GM06990 (cell line): ENCODE measurements around the gene BOLA1.
"Not testable (repeated sequence)": the region's sequence is repeated elsewhere in the genome, so short reads cannot be mapped to it uniquely, and the experiment has no call there.

Experiments used
- DNase-seq: peaks from one replicate; pipeline ENCODE4 v3.0.0-alpha.2; 2011; ENCODE audit not compliant: insufficient read length; ENCODE audit errors: extremely low read depth
- H3K27me3 ChIP-seq: replicated peaks from 2 replicates; pipeline ENCODE4 v1.6.0; 2011; ENCODE audit warnings: low read length; ENCODE audit not compliant: control insufficient read depth, insufficient read depth
- H3K36me3 ChIP-seq: 2 replicates; pipeline ENCODE4 v1.5.1; 2011; ENCODE audit warnings: low read length; ENCODE audit not compliant: control insufficient read depth, insufficient read depth
- H3K4me3 ChIP-seq: replicated peaks from 2 replicates; pipeline ENCODE4 v1.5.1; 2011; ENCODE audit warnings: low read depth, mild to moderate bottlenecking, control low read depth, low read length
- TF ChIP-seq, protein P1 (sequence below): IDR thresholded peaks from 2 replicates; pipeline ENCODE4 v1.5.1; 2011; ENCODE audit warnings: low read length, control low read depth, mild to moderate bottlenecking, inconsistent platforms; ENCODE audit not compliant: insufficient read depth, poor library complexity, severe bottlenecking

Gene BOLA1, protein sequence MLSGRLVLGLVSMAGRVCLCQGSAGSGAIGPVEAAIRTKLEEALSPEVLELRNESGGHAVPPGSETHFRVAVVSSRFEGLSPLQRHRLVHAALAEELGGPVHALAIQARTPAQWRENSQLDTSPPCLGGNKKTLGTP

GRCh38 chr1:149899460-149900284 lies at the start of gene BOLA1:
Gene BOLA1 (plus strand): TSS chr1:149899568. CDS start chr1:149900060, 492 bp downstream.
- DNase-seq, result peak; percentile 86
- TF ChIP-seq, protein P1, sequence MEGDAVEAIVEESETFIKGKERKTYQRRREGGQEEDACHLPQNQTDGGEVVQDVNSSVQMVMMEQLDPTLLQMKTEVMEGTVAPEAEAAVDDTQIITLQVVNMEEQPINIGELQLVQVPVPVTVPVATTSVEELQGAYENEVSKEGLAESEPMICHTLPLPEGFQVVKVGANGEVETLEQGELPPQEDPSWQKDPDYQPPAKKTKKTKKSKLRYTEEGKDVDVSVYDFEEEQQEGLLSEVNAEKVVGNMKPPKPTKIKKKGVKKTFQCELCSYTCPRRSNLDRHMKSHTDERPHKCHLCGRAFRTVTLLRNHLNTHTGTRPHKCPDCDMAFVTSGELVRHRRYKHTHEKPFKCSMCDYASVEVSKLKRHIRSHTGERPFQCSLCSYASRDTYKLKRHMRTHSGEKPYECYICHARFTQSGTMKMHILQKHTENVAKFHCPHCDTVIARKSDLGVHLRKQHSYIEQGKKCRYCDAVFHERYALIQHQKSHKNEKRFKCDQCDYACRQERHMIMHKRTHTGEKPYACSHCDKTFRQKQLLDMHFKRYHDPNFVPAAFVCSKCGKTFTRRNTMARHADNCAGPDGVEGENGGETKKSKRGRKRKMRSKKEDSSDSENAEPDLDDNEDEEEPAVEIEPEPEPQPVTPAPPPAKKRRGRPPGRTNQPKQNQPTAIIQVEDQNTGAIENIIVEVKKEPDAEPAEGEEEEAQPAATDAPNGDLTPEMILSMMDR, result no peak
- Histone ChIP-seq H3K36me3 (no peaks in the 10 kb centered on the region), H3K4me3 (peak within 1 kb of the TSS; percentile 64), H3K27me3 (no peaks in the 10 kb centered on the region)

GRCh38 chr1:149849947-149850360 lies 49.4 kb upstream of the BOLA1 start:
- H3K4me3 ChIP-seq, result peak overlapping the region; percentile 84
- no peak for DNase-seq
- TF ChIP-seq, protein P1, result no peak
- no peaks in the 10 kb centered on the region for H3K36me3 ChIP-seq
- H3K27me3 ChIP-seq, result no peaks in the 10 kb centered on the region

DNA sequence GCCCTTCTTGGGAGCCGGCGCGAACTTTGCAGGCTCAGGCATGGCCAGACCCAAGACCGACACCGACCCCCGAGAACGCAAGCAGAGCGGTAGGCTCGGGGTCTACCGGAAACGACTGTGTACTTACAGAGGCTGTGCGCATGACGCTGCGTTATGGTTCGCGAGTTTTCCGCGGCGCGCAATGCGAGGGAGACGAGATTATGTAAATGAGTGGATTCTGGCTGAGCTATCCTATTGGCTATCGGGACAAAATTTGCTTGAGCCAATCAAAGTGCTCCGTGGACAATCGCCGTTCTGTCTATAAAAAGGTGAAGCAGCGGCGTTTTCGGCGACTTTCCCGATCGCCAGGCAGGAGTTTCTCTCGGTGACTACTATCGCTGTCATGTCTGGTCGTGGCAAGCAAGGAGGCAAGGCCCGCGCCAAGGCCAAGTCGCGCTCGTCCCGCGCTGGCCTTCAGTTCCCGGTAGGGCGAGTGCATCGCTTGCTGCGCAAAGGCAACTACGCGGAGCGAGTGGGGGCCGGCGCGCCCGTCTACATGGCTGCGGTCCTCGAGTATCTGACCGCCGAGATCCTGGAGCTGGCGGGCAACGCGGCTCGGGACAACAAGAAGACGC lies 48.5 kb upstream of the BOLA1 start:
- not testable (repeated sequence) for H3K27me3 ChIP-seq, H3K36me3 ChIP-seq, DNase-seq, H3K4me3 ChIP-seq

DNA sequence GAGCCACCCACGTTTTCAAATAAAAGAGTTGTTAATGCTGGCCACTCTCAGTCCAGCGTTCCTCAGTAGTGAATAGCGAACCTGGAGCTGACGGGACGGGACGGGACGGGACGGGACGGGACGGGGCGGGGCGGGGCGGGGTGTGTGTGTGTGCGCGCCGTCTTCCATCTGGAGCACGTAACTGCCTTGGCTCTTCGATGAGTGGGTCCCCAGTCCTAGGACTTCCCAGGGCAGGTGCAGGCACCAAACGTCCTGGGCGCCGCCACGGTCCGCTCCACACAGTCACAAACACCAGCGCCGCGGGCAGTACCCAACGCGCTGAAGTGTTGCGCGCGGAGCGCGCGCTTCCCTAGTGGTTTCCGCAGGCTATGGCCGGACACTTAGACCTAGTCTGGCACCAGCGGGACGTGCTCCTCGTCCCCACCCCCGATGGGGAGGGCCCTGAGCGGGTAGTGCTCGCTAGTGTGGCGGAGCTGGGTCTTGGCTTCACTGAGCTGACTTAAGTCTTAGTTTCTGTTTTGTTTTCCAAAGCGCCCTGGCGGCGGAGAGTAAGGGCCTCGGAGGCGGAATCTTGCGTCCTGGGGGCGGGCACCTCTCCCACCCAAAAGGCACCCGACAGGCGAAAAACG lies 47.7 kb upstream of the BOLA1 start:
- DNase-seq, H3K4me3 ChIP-seq, H3K36me3 ChIP-seq, H3K27me3 ChIP-seq: not testable (repeated sequence)

- not testable (repeated sequence) for H3K4me3 ChIP-seq, DNase-seq, H3K27me3 ChIP-seq, H3K36me3 ChIP-seq
Measured at GRCh38 chr1:149852263-149852662, 47.1 kb upstream of the BOLA1 start.

DNA sequence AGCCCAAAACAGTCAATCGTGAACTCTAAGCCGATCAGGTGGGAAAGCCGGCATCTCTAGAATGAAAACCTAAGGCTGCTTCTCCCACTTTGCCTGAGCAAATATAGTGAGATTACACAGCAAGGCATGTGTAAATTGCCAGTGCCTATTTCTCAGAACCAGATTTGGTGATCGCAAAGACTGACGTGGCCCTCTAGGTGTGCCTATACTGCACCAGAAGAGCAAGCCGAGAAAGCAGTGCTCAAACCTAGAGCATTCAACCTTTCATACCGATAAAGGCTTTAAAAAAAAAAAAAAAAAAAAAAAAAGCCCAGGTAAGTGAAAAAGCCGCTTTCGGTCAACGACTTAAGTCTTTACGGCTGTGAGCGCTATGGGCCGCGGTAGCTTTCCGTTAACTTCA lies 39.1 kb upstream of the BOLA1 start:
- H3K27me3 ChIP-seq, H3K36me3 ChIP-seq, H3K4me3 ChIP-seq, DNase-seq: not testable (repeated sequence)

DNA sequence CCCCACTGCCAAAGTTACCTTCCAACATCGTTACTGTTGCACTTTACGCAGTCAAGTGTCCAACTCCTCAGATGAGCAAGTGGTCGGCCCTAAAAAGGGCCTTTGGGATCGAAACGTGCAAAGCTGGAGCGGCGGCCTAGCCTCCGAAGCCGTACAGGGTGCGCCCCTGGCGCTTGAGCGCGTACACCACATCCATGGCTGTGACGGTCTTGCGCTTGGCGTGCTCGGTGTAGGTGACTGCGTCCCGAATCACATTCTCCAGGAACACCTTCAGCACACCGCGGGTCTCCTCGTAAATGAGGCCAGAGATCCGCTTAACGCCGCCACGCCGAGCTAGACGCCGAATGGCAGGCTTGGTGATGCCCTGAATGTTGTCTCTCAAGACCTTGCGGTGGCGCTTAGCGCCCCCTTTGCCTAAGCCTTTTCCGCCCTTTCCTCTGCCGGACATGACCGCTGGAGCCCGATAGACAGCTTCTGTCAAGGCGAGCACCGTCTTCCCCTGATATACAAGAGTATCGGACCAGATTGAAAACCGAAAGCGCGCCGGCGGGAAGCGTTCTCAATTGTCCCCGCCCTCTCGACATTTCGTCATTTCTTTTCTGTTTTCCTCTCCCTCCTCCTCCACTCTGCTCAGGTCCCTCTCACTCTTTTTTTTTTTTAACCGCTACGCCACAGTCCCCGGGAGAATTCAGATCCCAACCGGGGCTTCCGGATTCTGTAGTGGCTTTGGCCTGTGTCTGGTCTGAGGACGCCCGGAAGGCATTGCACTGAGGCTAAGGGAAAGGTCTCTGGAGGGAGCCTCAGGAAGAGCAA lies 38.5 kb upstream of the BOLA1 start:
- not testable (repeated sequence) for H3K27me3 ChIP-seq, H3K36me3 ChIP-seq, DNase-seq, H3K4me3 ChIP-seq

- H3K4me3 ChIP-seq, H3K27me3 ChIP-seq, H3K36me3 ChIP-seq, DNase-seq: not testable (repeated sequence)
Measured at GRCh38 chr1:149861497-149862054, 37.8 kb upstream of the BOLA1 start.

- not testable (repeated sequence) for H3K4me3 ChIP-seq, DNase-seq, H3K27me3 ChIP-seq, H3K36me3 ChIP-seq
Measured at GRCh38 chr1:149866887-149867286, 32.5 kb upstream of the BOLA1 start.

DNA sequence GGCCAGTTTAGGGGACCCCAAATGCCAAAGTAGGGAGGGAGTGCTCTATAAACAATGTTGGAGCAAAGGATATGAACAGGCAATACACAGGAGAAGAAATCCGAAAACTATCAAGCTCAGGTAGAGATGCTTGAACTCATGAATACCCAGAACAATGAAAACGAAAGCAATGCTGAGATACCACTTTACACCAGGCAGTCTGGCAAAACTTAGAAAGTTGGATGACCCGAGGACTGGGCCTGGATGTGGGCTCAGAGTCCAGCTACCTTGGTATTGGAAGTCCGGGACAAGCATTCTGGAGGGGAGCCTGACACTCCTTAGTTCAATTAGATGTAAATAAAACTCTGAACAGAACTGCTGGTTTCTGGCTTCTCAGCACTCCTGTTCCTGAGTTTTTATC lies 26.3 kb upstream of the BOLA1 start:
- not testable (repeated sequence) for DNase-seq

More for the DNA sequence above, 26.3 kb upstream of the BOLA1 start:
- not testable (repeated sequence) for H3K4me3 ChIP-seq, H3K36me3 ChIP-seq, H3K27me3 ChIP-seq
